Motor neuron (in vitro differentiated cells): ENCODE measurements around the gene EHD1. TPM values are rescaled to one million over a fixed set of nuclear protein-coding genes. Genes with fewer than 3 reads are reported as not detected.

Experiments
- ATAC-seq, 8 experiments: fragments of 200-7000 bp; cut with Tn5 transposase; replicated peaks in 6 of 8; 2 replicates each; pipeline ENCODE4 v1.8.0; 2021; ENCODE audit warnings: mild to moderate bottlenecking in 8 of 8, moderate library complexity in 8 of 8
- H3K27ac ChIP-seq, 2 donors: fragments of 250-450 bp; sonication (Bioruptor Pico); 2 replicates each; pipeline ENCODE4 v1.9.0; 2021; ENCODE audit warnings: antibody characterized with exemption in 2 of 2, mild to moderate bottlenecking in 2 of 2, moderate library complexity in 1 of 2
- H3K4me1 ChIP-seq, 2 donors: fragments of 250-450 bp; sonication (Bioruptor Pico); replicated peaks in 1 of 2; 2 replicates each; pipeline ENCODE4 v1.6.1; 2021; ENCODE audit warnings: antibody characterized with exemption in 2 of 2, mild to moderate bottlenecking in 2 of 2, moderate library complexity in 1 of 2
- H3K4me3 ChIP-seq, 5 donors: fragments of 250-450 bp; sonication (Bioruptor Pico); 2 replicates each; pipeline ENCODE4 v1.9.0; 2021; ENCODE audit warnings: antibody characterized with exemption in 5 of 5, mild to moderate bottlenecking in 5 of 5, moderate library complexity in 4 of 5
- WGBS, 10 experiments: fragments of 450-650 bp; shearing (Covaris generic); methylation state at CpG; one replicate each; pipeline ENCODE4 v1.0.0; 2022; 5-methylcytosine and 5-hydroxymethylcytosine counted together
- in situ Hi-C, 9 experiments: fragments of 400-800 bp; cut with MboI; loops; one replicate each; pipeline ENCODE4 v1.15.0; 2021; ENCODE audit warnings: low sequenced_read_pairs in 9 of 9, low pct_unique_long_range_greater_than_20kb in 2 of 9; ENCODE audit not compliant: unreplicated experiment in 9 of 9
- total RNA-seq, 8 experiments: library from RNA; unstranded; fragments of 300-600 nt; gene quantifications; 2 replicates each; pipeline versions ENCODE4 v1.2.3 to v1.2.4, GENCODE V29; 2022

The EHD1 gene
- total RNA-seq, 8 experiments from 2014 or later = 20.2 to 37.2 (median 30.6) TPM

DNA sequence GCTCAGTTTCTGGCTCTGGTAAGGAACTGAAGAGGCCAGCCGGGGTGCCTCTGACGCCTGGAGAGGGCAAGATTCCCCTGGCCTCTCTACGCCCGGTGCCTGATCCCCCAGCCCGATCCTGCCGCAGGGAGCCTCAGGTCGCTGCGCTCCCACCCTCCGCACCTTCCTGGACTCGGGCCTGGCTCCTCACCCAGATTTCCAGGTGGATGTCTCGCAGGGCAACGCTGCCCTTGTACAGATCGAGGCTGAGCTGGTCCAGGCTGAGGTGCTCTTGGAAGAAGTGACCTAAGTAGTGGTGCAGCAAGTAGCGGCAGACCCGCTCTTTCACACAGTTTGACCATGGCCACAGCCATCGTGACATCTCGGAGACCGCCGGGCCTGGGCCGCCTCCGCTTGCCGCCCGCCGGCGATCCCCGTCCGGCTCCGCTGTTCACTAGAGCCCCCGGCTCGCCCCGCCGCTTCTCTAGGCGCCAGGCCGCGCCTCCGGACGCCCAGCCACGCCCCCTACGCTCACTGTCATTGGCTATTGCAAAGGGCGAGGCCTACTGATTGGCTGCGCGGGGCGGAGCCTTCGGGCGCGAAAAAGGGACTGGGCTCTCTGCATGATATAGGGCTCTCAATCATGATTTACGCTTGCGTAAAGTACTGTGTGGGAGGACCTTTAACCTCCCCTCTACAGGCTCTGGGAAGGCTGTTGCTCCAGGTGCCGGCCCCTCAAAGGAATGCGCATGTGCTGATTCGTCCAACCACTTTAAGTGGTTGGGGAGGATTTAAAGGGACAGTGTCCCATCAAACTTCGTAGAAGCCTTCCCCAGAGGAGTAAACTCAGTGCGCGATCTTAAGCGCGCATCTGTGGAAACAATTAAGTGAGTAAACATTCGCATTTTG is 38.6 kb upstream of the EHD1 start, which contains the start of gene ATG2A:
ATG2A (minus strand) TSS at position 435 of the 888 bp plus-strand sequence; CDS start at position 361, 74 bp downstream.
- WGBS, 10 experiments = 0 to 3% (median 0%) methylated on average over 2 to 19 of the region's 57 CpGs; no CpG with 5 or more reads in 2 of the 10 experiments
- peak within 1 kb of the TSS; percentile 54 to 75 (median 65) for H3K4me3 ChIP-seq
- ATAC-seq = peak; percentile 91 to 98 (median 98)
- peaks cover 9 to 13% of the 10 kb centered on the region in 2 donors for H3K4me1 ChIP-seq
- H3K27ac ChIP-seq = peak within 1 kb of the TSS in 1 of 2 donors; percentile 25
- in situ Hi-C loops = no loop called here

DNA sequence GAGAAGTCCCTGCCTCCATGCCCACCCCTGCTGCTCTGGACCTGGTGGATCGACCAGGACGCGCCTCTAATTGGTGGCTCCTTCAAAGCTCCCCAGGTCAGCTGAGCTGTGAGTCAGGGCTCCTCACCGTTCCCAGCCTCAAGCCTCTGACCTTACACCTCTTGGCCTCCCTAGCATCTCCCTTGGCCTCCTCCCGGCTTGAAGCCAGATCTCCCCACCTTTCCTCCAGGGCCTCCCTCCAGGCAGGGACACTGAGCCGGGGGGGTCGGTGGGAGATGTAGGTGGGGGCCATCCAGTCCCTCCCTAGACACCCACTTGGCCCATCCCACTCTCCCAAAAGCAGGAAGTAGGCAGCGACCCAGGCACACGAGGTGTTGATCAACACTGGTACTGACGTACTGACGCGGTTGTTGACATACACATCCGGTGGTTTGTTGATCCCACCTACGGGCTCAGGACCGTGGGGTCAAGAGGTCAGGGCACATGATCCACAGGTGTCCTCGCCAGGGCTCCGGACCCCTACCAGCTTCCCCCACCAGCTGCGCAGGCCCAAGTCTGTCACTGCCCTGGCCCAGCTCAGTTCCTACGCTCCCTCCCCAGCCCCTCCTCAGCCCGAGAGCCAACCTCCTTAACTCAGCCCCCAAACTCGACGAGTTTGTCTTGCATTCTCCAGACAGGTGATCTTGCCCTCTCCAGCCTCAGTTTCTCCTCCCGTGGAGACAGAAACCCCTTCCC is 37.8 kb upstream of the EHD1 start:
- H3K4me3 ChIP-seq = peak overlapping the region; percentile 54 to 75 (median 65)
- peak in 3 of 8 experiments; percentile 4 to 12 (median 7) for ATAC-seq
- no peak overlapping the region for H3K27ac ChIP-seq
- in situ Hi-C loops = no loop called here
- WGBS, 10 experiments = 0 to 33% (median 8%) methylated on average over 1 to 10 of the region's 23 CpGs; no CpG with 5 or more reads in 6 of the 10 experiments
- peaks cover 9 to 13% of the 10 kb centered on the region in 2 donors for H3K4me1 ChIP-seq

DNA sequence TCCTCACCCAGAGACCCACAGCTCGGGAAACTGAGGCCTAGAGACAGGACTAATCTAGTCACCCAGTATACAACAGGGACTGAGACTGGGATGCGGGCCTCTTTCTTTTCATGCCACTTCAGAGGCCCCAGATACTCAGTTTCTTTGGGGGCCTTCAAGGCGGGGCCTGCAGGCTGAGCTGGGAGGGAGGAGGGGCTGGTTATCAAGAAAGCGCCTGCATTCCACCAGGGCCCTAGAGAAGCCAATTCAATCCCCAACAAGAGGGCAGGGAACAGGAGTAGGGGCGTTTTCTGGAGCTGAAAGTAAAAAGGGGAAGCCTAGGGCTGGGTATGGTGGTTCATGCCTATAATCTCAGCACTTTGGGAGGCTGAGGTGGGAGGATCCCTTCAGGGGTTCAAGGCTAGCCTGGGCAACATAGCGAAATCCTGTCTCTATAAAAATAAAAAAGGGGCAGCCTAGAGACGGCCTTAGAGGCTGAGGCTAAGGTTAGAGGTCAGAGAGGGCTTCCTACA is 37.0 kb upstream of the EHD1 start:
- in situ Hi-C loops = no loop called here
- Histone ChIP-seq H3K4me3 (no peak overlapping the region), H3K27ac (no peak overlapping the region), H3K4me1 (peaks cover 9 to 13% of the 10 kb centered on the region in 2 donors)
- no peak for ATAC-seq
- WGBS, 10 experiments = 40 to 100% (median 62%) methylated on average over 1 to 4 of the region's 7 CpGs; no CpG with 5 or more reads in 3 of the 10 experiments

DNA sequence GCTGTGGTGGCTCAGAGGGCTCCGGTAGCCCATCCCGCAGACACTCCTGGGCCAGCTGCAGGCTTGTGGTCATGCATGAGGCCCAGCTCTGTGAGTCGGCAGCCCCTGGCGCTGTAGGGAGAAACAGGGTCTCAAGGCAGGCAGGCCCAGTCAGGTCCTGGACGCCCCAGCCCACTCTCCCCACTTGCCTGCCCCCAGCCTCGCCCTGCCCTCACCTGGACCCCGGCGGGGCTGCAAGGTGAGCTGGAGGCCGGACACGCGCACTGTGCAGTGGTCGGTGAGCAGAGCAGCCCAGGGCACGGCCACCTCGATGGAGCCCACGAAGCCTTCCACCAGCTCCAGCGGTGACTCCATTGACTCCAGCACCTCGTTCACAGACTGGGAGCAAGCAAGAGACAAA is 35.7 kb upstream of the EHD1 start:
- Histone ChIP-seq H3K4me3 (no peak overlapping the region), H3K27ac (no peak overlapping the region), H3K4me1 (peaks cover 9 to 13% of the 10 kb centered on the region in 2 donors)
- WGBS, 10 experiments = 100% methylated on average over 2 of the region's 17 CpGs; no CpG with 5 or more reads in 8 of the 10 experiments
- in situ Hi-C loops = no loop called here
- ATAC-seq = no peak

DNA sequence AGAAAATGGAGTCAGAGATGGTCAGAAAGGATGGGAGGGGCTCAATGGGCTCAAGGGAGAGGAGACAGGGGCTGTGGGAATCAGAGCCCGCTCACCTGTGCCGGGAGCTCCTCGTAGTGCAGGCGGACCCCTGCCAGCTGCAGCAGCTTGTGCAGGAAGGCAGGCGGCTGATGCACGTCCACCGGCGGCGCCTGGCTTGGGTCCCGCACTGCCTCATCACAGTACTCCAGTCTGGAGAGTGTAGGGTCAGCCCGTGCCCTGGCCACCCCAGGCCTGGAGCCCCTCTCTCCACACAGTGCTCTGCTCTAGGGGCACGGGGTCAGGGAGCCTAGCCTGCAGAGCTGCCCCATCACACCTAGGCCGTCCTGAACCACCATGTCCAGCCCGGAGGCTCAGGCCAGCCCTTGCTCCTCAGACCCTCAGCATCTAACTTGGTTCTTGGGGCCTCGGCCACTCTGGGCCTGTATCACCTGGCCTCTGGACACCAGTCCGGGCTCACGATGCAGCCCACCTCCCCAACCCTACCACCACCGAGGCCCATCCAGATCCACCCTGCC is 34.8 kb upstream of the EHD1 start:
- peaks cover 9 to 10% of the 10 kb centered on the region in 2 donors for H3K4me1 ChIP-seq
- no peak for ATAC-seq
- H3K4me3 ChIP-seq = no peak overlapping the region
- 67% methylated on average over 6 of the region's 18 CpGs; no CpG with 5 or more reads in 9 of the 10 experiments for WGBS, 10 experiments
- H3K27ac ChIP-seq = no peak overlapping the region
- in situ Hi-C loops = no loop called here

DNA sequence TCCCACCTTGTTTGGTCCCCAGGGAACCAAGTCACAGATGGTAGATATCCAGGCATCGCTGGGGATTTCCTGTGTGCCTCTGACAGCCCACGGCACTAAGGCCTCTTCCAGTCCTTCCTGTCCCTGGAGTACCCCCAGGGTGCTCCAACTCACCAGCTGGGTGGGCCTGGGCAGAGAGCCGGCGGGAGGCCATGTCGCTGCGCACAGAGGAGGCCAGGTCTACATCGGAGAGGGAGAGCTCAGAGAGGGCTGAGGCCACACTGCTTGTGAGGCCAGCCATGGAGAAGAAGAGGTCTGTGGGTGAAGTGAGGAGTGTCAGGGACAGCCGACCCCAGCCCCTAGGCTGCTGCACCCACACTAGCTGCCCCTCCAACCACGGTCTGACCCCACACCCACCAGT is 33.3 kb upstream of the EHD1 start:
- Histone ChIP-seq H3K27ac (no peak overlapping the region), H3K4me1 (peaks cover 9% of the 10 kb centered on the region in 2 donors), H3K4me3 (no peak overlapping the region)
- in situ Hi-C loops = no loop called here
- WGBS, 10 experiments = 88 to 100% (median 100%) methylated on average over 1 to 7 of the region's 9 CpGs; no CpG with 5 or more reads in 6 of the 10 experiments
- ATAC-seq = no peak

DNA sequence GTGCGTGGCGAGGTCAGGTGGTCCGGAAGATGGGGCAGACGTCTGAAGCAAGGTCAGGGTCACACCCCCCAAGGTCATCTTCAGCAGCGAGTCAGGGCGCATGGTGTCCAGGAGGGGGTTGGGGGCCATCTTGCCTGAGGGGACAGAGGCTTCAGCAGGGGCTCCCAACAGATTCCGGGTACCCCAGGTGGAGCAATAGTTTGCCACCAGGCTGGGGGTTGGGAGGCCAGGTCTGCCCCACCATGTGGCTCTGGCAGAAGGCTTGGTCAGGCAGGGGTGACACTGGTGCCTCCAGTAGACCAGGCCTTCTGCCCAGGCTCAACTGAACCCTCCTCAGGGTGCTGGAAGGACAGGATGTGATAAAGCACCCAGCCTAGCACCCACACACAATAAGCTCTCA is 32.7 kb upstream of the EHD1 start:
- Histone ChIP-seq H3K4me1 (peaks cover 5 to 7% of the 10 kb centered on the region in 2 donors), H3K27ac (no peak overlapping the region), H3K4me3 (no peak overlapping the region)
- in situ Hi-C loops = no loop called here
- ATAC-seq = no peak
- WGBS, 10 experiments = 80% methylated on average over 1 of the region's 7 CpGs; no CpG with 5 or more reads in 9 of the 10 experiments

DNA sequence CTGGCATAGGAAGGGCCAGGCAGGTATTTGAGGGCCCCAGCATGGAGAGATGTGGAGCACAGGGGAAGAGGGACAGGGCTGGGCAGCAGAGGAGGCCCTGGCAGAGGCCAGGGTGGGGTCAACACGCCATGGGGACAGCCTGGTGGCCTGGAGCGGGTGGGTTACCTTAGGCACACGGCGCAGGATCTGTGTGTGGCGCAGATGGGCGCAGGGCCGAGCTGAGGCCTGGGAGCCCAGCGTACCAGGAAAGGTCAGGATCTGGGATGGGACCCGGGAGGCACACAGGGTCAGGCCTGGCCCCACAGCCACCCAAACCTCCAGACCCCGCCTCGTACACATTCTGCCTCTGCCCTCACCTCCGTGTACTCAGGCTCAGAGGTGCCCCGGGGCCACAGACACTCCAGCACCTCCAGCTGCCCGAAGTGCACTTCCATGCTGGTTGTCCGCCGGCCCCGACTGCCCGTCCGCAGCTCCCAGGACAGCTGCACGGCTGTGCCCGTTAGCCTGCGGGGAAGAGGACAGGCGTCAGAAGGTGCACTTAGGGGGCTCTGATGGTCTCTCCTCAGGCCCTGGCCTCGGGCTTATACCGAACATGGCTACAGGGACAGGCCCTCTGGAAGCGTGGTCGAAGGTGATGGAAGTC is 32.2 kb upstream of the EHD1 start:
- in situ Hi-C loops = no loop called here
- H3K27ac ChIP-seq = no peak overlapping the region
- 80 to 100% (median 88%) methylated on average over 1 to 9 of the region's 27 CpGs; no CpG with 5 or more reads in 7 of the 10 experiments for WGBS, 10 experiments
- H3K4me3 ChIP-seq = no peak overlapping the region
- H3K4me1 ChIP-seq = peaks cover 0 to under 1% of the 10 kb centered on the region in 2 donors
- no peak for ATAC-seq

DNA sequence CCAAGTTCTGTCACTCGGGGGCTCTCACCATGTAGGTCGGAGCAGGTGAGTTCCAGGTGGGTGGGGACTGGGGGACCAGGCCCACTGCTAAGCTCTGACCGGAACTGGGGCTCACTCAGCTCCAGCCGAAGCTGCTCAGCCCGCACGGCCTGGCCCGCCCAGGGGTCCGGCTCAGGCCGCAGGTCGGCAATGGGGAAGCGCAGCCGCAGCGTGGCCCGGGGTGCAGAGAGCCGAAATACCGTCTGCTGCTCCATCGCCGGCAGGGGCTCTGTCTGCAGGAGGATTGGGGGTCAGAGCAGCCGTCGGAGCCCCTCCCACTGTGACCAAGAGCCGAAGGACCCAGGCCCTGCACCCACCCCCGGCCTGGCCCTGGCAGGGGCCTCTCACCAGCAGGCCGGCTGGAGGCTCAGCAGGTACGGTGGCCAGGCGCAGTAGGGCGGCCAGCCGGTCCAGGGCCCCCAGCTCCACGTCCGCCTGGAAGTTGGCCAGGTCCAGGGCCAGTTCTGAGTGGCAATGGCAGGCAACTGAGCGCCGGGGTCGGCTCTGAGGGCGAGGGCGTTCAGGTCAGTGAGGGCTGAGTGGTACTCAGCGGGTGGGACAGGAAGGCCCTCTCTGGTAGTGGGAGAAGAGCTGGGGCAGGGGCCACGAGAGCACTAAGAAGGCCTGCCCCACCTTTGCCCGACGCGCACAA is 31.4 kb upstream of the EHD1 start:
- 80 to 100% (median 93%) methylated on average over 1 to 5 of the region's 39 CpGs; no CpG with 5 or more reads in 5 of the 10 experiments for WGBS, 10 experiments
- in situ Hi-C loops = no loop called here

DNA sequence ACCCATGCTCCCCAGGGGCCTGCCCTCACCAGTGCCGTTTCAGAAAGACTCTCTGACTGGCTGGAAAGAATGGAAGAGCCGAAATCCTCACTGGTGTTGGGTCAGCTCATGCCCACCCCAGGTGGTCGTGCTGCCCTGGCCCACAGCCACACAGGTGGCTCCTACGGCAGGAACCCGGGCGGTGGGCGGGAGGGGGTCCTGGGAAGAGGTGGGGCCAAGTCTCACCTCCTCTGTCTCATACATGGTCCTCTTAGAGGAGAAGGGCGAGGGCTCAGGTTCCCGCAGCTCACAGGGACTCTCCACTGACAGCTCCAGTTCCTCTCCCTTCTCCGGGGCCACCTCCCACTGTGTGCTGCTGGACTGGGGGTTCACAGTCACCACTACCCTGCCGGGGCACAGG is 30.3 kb upstream of the EHD1 start:
- WGBS, 10 experiments = 60 to 80% methylated on average over 1 of the region's 11 CpGs; no CpG with 5 or more reads in 8 of the 10 experiments
- ATAC-seq = no peak
- H3K4me3 ChIP-seq = no peak overlapping the region
- no peak overlapping the region for H3K27ac ChIP-seq
- in situ Hi-C loops = no loop called here
- no peaks in the 10 kb centered on the region for H3K4me1 ChIP-seq

More for the DNA sequence above, 31.4 kb upstream of the EHD1 start:
- H3K27ac ChIP-seq = no peak overlapping the region
- H3K4me3 ChIP-seq = no peak overlapping the region
- ATAC-seq = no peak
- H3K4me1 ChIP-seq = no peaks in the 10 kb centered on the region

DNA sequence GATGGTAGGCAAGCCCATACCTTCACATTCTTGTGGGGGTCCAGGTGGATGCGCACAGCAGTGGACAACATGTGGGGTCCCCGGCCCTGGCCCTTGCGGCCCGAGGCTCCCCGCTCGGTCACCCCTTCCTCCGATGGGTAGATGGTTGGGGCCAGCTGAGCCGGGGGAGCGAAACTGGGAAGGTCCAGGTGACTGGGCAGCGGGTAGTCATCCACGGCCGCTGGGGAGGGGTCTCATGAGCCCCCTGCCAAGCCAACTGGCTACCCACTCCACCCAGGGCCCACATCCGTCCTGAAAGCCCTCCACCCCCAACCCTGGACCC is 27.9 kb upstream of the EHD1 start:
- H3K4me1 ChIP-seq = no peaks in the 10 kb centered on the region
- in situ Hi-C loops = no loop called here
- H3K27ac ChIP-seq = no peak overlapping the region
- ATAC-seq = peak in 1 of 8 experiments; percentile 5
- WGBS, 10 experiments = 60 to 90% methylated on average over 1 to 2 of the region's 13 CpGs; no CpG with 5 or more reads in 8 of the 10 experiments
- no peak overlapping the region for H3K4me3 ChIP-seq
